Stimulated activated CD8-positive, alpha-beta memory T cell treated with anti-CD3 and anti-CD28 coated beads, Interleukin-7, amount 100 ng/mL, for 4 hours (primary cell): ENCODE data around the gene IL6R.
"Not testable (repeated sequence)": the region's sequence is repeated elsewhere in the genome, so short reads cannot be mapped to it uniquely, and the experiment has no call there.

Experiments used
- DNase-seq, 2 donors: peaks; one replicate each; pipeline ENCODE4 v3.0.0-alpha.2; 2020; ENCODE audit warnings: low read depth in 2 of 2

The IL6R gene

GRCh38 chr1:154404984-154405746 lies at the start of gene IL6R:
Gene IL6R (plus strand): TSS chr1:154405343. CDS start chr1:154405630, 287 bp downstream.
- DNase-seq: peak; percentile 35 to 66

- no peak for DNase-seq
These were observed 46.6 kb upstream of the IL6R start for GRCh38 chr1:154358519-154358918.

- no peak for DNase-seq
These were observed 44.9 kb upstream of the IL6R start for GRCh38 chr1:154360288-154360687.

GRCh38 chr1:154360881-154361280 lies 44.3 kb upstream of the IL6R start:
- DNase-seq: not testable (repeated sequence)

GRCh38 chr1:154361357-154361756 lies 43.8 kb upstream of the IL6R start:
- DNase-seq: no peak

GRCh38 chr1:154371436-154371835 lies 33.7 kb upstream of the IL6R start:
- no peak for DNase-seq

- DNase-seq: not testable (repeated sequence)
These were observed 31.3 kb upstream of the IL6R start for GRCh38 chr1:154373777-154374357.

GRCh38 chr1:154379301-154379700 lies 25.8 kb upstream of the IL6R start:
- DNase-seq: no peak

DNA sequence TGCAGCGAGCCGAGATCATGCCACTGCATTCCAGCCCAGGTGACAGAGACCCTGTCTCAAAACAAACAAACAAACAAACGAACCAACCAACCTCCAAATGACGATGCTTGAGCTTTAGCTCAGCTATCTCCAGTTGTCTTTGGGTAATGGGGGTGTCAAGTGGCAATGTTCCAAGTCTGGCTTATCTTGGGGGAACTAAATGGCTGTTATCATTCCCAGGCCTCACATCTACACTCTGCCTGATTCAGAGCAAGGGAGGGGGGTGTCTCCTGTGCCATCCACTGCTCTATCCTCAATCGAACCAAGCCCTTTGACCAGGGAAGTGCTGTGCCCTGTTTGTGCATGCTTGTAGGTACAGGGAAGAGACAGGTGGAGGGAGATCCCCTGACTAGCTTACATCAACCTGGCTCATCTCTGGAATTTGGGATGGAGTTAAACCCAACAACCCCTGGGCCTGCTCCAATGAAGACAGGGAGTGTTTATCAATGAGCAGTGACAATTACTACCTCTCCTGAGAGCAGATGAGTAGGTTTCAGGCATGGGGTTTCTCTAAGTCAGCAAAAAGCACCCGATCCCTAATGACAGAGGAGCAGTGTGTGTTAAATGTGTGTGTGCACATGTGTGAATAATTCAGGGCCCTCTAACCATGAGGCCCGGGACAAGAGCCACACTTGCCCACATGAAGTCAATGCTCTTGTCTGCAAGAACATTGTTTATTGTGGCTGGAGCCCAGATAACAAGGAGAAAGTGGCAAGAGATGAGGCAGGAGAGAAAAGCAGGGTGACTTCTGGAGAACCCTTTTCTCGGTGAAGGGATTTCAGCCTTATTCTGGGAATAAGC lies 20.3 kb upstream of the IL6R start:
- DNase-seq: no peak

DNA sequence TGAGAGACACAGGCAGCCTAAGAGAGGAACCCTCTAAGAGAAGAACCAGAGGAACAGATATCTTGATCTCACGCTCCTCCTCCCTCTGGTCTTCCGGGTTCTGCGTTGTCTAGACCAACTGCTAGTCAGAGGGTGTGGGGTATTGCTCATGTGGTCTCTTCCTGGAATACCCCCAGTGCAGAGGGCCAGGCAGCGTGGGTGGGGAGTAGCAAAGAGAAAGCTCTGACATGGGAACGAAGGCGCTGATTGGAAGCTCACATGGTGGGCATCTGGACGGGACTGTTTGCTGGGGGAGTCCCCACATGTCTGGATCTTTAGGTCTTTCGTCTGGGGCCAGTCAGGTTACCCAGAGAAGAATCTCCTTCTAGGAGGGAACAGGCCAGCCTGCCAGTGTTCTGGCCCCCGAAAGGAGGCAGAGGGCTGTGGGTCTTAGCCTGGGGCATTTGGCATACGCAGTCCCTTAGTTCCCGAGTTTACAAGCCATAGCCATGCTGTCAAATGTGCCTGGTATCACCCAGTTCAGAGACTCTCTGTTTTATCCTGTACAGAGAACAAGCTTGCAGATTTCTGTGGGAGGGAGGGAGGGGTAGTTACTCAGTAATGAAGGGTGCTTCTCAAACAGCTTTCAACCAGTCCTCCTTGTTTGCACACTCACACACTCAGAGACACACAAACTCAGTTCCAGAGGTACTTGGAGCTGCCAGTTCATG lies 18.3 kb upstream of the IL6R start:
- DNase-seq: peak; percentile 84 to 88

DNA sequence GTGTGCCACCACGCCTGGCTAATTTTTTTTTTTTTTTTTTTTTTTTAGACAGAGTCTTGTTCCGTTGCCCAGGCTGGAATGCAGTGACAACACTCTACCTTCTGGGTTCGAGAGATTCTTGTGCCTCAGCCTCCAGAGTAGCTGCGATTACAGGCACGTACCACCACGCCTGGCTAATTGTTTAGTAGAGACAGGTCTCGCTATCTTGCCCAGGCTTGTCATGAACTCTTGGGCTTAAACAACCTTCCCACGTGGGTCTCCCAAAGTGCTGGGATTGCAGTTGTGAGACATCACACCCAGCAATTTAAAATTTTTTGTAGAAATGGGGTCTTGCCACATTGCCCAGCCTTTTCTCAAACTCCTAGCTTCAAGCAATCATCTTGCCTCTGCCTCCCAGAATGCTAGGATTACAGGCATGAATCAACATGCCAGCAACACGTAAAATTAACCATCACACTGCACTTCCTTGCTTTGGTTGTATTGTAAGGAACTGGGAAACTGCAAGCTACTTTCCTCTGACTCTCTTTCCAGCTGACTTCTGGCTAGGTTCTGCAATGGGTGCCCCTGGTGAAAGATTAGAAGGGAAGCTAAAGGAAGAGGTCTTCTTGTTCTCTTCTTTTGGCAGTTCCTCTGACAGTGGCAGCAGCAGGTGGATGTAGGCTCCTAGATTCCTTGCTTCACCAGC lies 13.9 kb upstream of the IL6R start:
- no peak for DNase-seq

- DNase-seq: no peak
These were observed 7.0 kb upstream of the IL6R start for GRCh38 chr1:154398141-154398540.

- DNase-seq: no peak
These were observed 6.5 kb upstream of the IL6R start for GRCh38 chr1:154398678-154399077.

- no peak for DNase-seq
These were observed 4.8 kb upstream of the IL6R start for GRCh38 chr1:154400381-154400801.

- DNase-seq: no peak
These were observed 2.7 kb upstream of the IL6R start for GRCh38 chr1:154402409-154402921.

DNA sequence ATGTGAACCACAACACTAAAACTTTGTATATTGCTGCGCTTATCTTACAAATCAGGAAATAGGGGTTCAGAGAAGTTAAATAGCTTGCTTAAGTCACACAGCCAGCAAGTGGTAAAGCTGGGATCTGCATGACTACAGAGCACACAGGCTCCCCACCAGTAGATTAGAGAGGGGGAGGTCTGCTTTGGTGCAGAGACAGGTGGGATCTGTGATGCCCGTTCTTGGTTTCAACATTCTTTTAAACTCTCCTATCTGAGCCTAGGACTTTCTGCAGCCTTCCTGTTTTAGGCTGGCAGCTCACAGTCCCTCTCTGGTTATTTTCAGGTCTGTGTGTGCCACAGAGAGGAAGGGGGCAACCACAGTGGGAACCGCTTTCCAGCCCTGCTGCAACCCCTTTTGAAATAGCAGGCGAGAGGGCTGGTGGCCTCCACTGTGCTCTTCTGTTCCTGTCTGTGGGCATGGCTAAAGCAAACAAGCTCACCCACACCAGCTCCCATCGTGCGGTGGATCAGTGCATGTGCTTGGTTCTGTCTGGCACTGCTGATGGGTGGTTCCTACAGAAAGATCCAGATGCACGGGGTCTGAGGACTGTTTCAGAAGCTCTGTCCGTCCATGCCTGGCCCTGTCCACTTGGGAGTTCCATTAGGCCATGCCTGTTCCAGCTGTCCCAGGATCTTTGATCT lies 1.7 kb upstream of the IL6R start:
- no peak for DNase-seq

DNA sequence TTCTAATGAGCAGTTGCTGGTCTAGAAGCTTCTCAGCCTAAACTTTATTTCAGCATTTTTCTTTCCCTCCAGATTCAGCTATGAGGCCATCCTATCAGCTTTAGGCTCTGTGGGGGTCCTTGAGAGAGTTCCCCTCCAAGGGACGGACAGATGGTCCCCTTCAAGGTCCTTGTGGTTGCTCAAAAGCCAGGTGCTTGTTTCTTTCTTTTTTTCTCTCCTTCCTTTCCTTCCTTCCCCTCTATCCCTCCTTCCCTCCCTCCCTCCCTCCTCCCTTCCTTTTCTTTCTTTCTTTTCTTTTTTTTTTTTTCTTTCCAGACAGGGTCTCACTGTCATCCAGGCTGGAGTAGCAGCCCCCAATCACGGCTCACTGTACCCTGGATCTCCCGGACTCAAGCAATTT lies 1.2 kb upstream of the IL6R start:
- no peak for DNase-seq

DNA sequence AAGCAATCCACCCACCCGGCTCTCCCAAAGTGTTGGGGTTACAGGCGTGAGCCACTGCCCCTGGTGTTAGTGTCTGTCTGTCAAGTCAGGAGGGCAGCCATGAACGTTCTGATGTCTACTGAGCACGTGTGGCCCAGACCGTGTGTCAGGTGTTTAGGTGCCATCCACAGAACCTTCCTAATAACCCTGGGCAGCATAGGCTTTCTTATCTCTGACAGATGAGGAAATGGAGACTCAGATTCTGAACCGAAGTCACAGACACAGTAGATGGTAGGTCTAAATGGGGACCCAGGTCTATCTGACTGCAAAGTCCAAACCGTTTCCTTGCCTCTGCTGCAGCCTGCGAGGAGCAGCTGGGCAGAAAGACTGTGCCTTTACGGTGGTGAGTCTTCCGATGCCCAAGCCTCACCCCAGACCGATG lies 622 bp upstream of the IL6R start:
- no peak for DNase-seq

DNA sequence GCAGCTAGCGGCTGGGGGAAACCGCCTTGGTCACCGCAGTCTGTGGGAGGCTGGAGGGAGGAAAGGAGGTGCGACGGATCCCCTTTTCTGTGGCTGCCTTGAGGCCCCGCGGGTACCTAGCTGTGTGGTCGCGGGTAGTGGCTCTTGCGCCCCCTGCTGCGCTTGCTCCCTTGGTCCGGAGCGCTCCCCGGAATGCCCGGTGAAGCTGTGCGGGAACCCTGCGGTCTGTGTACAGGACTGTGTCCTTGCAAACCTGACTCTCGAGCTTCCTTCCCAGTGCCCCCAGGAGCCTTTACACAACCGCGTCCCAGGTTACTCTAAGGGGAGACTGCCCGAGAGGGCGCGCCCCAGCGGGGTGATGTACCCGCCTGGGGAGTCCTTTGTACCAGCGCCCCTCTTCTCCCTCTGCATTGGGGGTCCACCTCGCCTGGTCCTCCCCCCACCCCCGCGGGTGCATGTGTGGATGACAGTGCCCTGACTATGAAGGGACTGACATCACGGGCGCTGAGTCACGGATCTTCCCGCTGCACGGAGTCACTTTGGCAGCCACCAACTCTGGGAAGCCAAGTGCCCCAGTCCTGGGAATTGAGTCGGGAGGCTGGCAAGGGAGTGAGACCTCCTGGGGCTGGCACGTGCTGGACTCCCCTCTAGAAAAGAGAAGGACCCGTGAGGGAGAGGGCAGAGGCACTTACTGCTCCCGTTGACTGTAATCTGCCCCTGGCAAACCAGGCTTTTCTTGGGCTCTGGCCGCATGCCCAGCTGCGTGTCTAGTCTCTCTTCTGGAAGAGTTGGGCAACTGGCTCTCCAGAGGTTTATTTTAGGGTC lies 816 bp downstream of the IL6R start:
- DNase-seq: peak; percentile 49 to 71

GRCh38 chr1:154406572-154406879 lies 1.4 kb downstream of the IL6R start:
- no peak for DNase-seq
